CD4-positive, alpha-beta T cell treated with Interleukin-17A for 1 hour (primary cell): ENCODE results near the gene PTK6.
"Not testable (repeated sequence)": the region's sequence is repeated elsewhere in the genome, so short reads cannot be mapped to it uniquely, and the experiment has no call there.

ENCODE experiments used
- DNase-seq: peaks from one replicate; pipeline ENCODE4 v3.0.0-alpha.2; 2020

The PTK6 gene

GRCh38 chr20:63536997-63537524, at the start of gene PTK6:
Gene PTK6 (minus strand): TSS chr20:63537376. CDS start chr20:63537314, 62 bp downstream.
- DNase-seq: no peak

GRCh38 chr20:63586797-63587196, 49.6 kb upstream of the PTK6 start:
- DNase-seq: no peak

GRCh38 chr20:63585616-63586565, 48.7 kb upstream of the PTK6 start:
- no peak for DNase-seq

GRCh38 chr20:63582382-63583063, 45.3 kb upstream of the PTK6 start:
- no peak for DNase-seq

GRCh38 chr20:63580796-63581461, 43.8 kb upstream of the PTK6 start:
- peak; percentile 85 for DNase-seq

GRCh38 chr20:63579017-63579694, 42.0 kb upstream of the PTK6 start:
- DNase-seq: no peak

- no peak for DNase-seq
Observed at GRCh38 chr20:63578224-63579016, 41.2 kb upstream of the PTK6 start.

GRCh38 chr20:63577317-63577894, 40.2 kb upstream of the PTK6 start:
- DNase-seq: no peak

- no peak for DNase-seq
Observed at GRCh38 chr20:63576311-63576710, 39.1 kb upstream of the PTK6 start.

- DNase-seq: no peak
Observed at GRCh38 chr20:63574829-63575743, 37.9 kb upstream of the PTK6 start.

GRCh38 chr20:63574156-63574828, 37.1 kb upstream of the PTK6 start, which contains the start of gene HELZ2:
Gene HELZ2 (minus strand): TSS chr20:63574239. CDS start chr20:63572385, 1,854 bp downstream.
- DNase-seq: peak; percentile 84

- DNase-seq: peak; percentile 17
Observed at GRCh38 chr20:63573647-63574131, 36.5 kb upstream of the PTK6 start.

GRCh38 chr20:63572788-63573646, 35.8 kb upstream of the PTK6 start:
- no peak for DNase-seq

- no peak for DNase-seq
Observed at GRCh38 chr20:63572071-63572787, 35.1 kb upstream of the PTK6 start.

- DNase-seq: not testable (repeated sequence)
Observed at GRCh38 chr20:63571087-63571478, 33.9 kb upstream of the PTK6 start.

- no peak for DNase-seq
Observed at GRCh38 chr20:63570281-63571086, 33.3 kb upstream of the PTK6 start.
